AG04450 (cell line): ENCODE data around the gene GLCCI1. TPM values are rescaled to one million over a fixed set of nuclear protein-coding genes. Genes with fewer than 3 reads are reported as not detected.
A peak's percentile ranks its signal among the peaks of the same experiment; 100 is the strongest.

ENCODE experiments used
- CTCF ChIA-PET: fragments of 300-600, 350-600 bp; formaldehyde crosslinking; extraction: SDS; loops from one replicate; lab custom pipeline; 2022; ENCODE audit warnings: antibody characterized with exemption, inconsistent platforms; lab: Charles Lee
- POLR2A ChIA-PET: fragments of 350-600 bp; formaldehyde crosslinking; extraction: SDS; loops from one replicate; lab custom pipeline; 2021; ENCODE audit warnings: antibody characterized with exemption, inconsistent platforms; lab: Yijun Ruan, JAX
- DNase-seq: peaks from one replicate; pipeline ENCODE4 v3.0.0-alpha.2; 2011; ENCODE audit warnings: low read depth, low spot score
- H3K27ac ChIP-seq: one replicate; pipeline ENCODE4 v1.5.1; 2012; ENCODE audit warnings: low read depth, low read length, control low read depth
- H3K27me3 ChIP-seq: one replicate; pipeline ENCODE4 v1.6.0; 2012; ENCODE audit warnings: low read length; ENCODE audit not compliant: control insufficient read depth, insufficient read depth
- H3K4me3 ChIP-seq: 2 replicates; pipeline ENCODE4 v1.5.1; 2011; ENCODE audit warnings: mild to moderate bottlenecking, low read depth, low read length, control low read depth
- H3K9me3 ChIP-seq: 2 replicates; pipeline ENCODE4 v1.5.1; 2012; ENCODE audit warnings: low read length; ENCODE audit not compliant: control insufficient read depth, insufficient read depth
- CTCF ChIP-seq: IDR thresholded peaks from 2 replicates; pipeline ENCODE4 v1.5.1; 2011; ENCODE audit warnings: low read depth, low read length, control low read depth, inconsistent platforms
- polyA plus RNA-seq: library from polyadenylated mRNA; depleted of rRNA; stranded (reverse); fragments of >200 nt; gene quantifications from 2 replicates; pipeline ENCODE4 v1.2.3, GENCODE V29; 2011

Gene GLCCI1
- polyA plus RNA-seq, 1 experiment: 13.5 TPM

- Histone ChIP-seq H3K27ac (no peak overlapping the region), H3K4me3 (no peak overlapping the region), H3K9me3 (no peaks in the 10 kb centered on the region), H3K27me3 (no peaks in the 10 kb centered on the region)
- TF ChIP-seq CTCF: no peak
- POLR2A ChIA-PET: no interaction called here
- CTCF ChIA-PET: interaction anchor here (1.2 to 1.8 kb wide), 3 partner anchors 11 to 863 kb away, joined by 3 read pairs; no protein-coding TSS in a partner anchor
- DNase-seq: no peak
These were observed 2.4 kb upstream of the GLCCI1 start for GRCh38 chr7:7966141-7966734.

DNA sequence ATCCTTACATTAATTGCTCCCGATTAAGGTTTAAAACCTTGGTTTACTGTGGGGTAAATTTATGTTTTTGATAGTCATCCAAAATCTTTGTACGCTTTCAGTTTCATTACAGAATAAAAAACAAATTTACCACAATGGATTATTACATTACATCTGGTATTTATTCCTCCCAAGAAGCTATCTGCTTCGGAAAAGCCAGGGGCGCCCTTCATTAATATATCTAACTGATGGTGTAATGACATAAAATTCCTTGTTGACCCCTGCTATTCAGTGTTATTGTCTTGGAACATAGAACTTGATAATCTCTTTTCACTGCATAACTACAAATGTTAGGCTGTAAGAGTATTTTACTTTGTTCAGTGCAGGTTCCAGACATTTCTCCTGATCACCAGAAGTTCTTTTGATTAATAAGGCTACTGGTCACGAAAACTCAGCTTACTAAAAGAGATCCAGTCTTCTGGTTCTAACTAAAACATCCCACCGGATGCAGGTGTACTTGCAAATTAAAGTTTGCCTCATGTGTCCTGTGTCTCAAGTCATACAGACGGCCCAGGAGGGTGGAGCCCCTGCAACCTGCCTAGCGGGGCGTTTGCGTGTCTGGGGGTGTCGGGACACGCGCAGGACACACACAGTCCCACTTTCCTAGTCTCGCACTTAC lies 581 bp upstream of the GLCCI1 start:
- Histone ChIP-seq H3K27me3 (no peaks in the 10 kb centered on the region), H3K4me3 (peak overlapping the region; percentile 90), H3K9me3 (no peaks in the 10 kb centered on the region), H3K27ac (no peak overlapping the region)
- TF ChIP-seq CTCF: no peak
- no peak for DNase-seq
- ChIA-PET POLR2A (interaction anchor here (0.6 to 1.0 kb wide), 5 partner anchors 10 to 286 kb away, joined by 3 to 6 read pairs (median 3); no protein-coding TSS in a partner anchor), CTCF (interaction anchor here (0.6 to 1.8 kb wide), 4 partner anchors 10 to 287 kb away, joined by 3 read pairs; no protein-coding TSS in a partner anchor)

GRCh38 chr7:7969306-7970236 lies 975 bp downstream of the GLCCI1 start:
- POLR2A ChIA-PET: interaction anchor here (0.5 to 1.2 kb wide), 2 partner anchors 9 to 108 kb away, joined by 4 to 5 read pairs; no protein-coding TSS in a partner anchor
- no peaks in the 10 kb centered on the region for H3K9me3 ChIP-seq
- no peaks in the 10 kb centered on the region for H3K27me3 ChIP-seq
- H3K27ac ChIP-seq: peak overlapping the region; percentile 58
- no peak for DNase-seq
- H3K4me3 ChIP-seq: peak overlapping the region; percentile 90
- no peak for TF ChIP-seq CTCF
- CTCF ChIA-PET: interaction anchor here (0.9 to 2.0 kb wide), 2 partner anchors 245 to 288 kb away, joined by 3 to 11 read pairs; no protein-coding TSS in a partner anchor

- H3K27me3 ChIP-seq: no peaks in the 10 kb centered on the region
- H3K4me3 ChIP-seq: peak overlapping the region; percentile 90
- ChIA-PET POLR2A (interaction anchor here (1.2 kb wide), 1 partner anchor 109 kb away, joined by 5 read pairs; no protein-coding TSS in a partner anchor), CTCF (interaction anchor here (0.7 to 2.0 kb wide), 4 partner anchors 9 to 376 kb away, joined by 3 to 11 read pairs (median 4); no protein-coding TSS in a partner anchor)
- H3K9me3 ChIP-seq: no peaks in the 10 kb centered on the region
- H3K27ac ChIP-seq: no peak overlapping the region
- DNase-seq: no peak
- no peak for TF ChIP-seq CTCF
These were observed 1.6 kb downstream of the GLCCI1 start for GRCh38 chr7:7970237-7970530.
